ENCODE results near the gene STOML3.

DNA sequence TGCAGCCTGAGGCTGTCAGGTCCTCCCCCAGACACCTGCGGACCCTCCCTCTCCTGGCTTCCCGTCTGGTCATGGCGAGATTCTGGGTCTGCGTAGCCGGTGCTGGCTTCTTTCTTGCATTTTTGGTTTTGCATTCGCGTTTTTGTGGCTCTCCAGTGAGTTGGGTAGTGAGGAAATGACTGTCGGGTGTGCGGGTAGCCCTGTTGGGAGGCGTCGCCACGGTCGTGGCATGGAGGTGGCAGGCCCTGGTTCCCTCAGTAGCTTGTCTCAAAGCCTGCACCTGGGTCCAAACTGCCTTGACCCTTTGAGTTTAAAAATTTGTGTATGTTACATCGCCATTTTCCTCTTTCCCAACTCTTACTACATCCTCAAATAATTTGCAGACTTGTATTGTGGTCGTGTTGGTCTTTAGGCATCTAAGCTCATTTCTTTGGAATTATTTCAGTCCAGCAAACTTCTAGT is 48.0 kb upstream of the STOML3 start:
- TF ChIP-seq, protein P1, sequence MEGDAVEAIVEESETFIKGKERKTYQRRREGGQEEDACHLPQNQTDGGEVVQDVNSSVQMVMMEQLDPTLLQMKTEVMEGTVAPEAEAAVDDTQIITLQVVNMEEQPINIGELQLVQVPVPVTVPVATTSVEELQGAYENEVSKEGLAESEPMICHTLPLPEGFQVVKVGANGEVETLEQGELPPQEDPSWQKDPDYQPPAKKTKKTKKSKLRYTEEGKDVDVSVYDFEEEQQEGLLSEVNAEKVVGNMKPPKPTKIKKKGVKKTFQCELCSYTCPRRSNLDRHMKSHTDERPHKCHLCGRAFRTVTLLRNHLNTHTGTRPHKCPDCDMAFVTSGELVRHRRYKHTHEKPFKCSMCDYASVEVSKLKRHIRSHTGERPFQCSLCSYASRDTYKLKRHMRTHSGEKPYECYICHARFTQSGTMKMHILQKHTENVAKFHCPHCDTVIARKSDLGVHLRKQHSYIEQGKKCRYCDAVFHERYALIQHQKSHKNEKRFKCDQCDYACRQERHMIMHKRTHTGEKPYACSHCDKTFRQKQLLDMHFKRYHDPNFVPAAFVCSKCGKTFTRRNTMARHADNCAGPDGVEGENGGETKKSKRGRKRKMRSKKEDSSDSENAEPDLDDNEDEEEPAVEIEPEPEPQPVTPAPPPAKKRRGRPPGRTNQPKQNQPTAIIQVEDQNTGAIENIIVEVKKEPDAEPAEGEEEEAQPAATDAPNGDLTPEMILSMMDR (IDR thresholded peaks at IDR 0.05) = no peak
- TF ChIP-seq SMC3 (IDR thresholded peaks at IDR 0.05; ENCODE audit: low read depth, low read length) (no peak), FOXM1 (IDR thresholded peaks at IDR 0.05; ENCODE audit: low read depth) (no peak), EP300 (IDR thresholded peaks at IDR 0.05; ENCODE audit: borderline replicate concordance in 1 of 2, low read depth in 1 of 2, low read length in 1 of 2) (no peak), POLR2AphosphoS5 (IDR thresholded peaks at IDR 0.05; ENCODE audit: low read depth, low read length) (no peak), NFIC (IDR thresholded peaks at IDR 0.05; ENCODE audit: borderline replicate concordance) (no peak), RAD21 (IDR thresholded peaks at IDR 0.05; ENCODE audit: low read length) (no peak), ELF1 (IDR thresholded peaks at IDR 0.05) (no peak), TEAD4 (IDR thresholded peaks at IDR 0.05; ENCODE audit: borderline replicate concordance, insufficient read depth) (no peak)
- TF ChIP-seq, protein P2, sequence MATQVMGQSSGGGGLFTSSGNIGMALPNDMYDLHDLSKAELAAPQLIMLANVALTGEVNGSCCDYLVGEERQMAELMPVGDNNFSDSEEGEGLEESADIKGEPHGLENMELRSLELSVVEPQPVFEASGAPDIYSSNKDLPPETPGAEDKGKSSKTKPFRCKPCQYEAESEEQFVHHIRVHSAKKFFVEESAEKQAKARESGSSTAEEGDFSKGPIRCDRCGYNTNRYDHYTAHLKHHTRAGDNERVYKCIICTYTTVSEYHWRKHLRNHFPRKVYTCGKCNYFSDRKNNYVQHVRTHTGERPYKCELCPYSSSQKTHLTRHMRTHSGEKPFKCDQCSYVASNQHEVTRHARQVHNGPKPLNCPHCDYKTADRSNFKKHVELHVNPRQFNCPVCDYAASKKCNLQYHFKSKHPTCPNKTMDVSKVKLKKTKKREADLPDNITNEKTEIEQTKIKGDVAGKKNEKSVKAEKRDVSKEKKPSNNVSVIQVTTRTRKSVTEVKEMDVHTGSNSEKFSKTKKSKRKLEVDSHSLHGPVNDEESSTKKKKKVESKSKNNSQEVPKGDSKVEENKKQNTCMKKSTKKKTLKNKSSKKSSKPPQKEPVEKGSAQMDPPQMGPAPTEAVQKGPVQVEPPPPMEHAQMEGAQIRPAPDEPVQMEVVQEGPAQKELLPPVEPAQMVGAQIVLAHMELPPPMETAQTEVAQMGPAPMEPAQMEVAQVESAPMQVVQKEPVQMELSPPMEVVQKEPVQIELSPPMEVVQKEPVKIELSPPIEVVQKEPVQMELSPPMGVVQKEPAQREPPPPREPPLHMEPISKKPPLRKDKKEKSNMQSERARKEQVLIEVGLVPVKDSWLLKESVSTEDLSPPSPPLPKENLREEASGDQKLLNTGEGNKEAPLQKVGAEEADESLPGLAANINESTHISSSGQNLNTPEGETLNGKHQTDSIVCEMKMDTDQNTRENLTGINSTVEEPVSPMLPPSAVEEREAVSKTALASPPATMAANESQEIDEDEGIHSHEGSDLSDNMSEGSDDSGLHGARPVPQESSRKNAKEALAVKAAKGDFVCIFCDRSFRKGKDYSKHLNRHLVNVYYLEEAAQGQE (IDR thresholded peaks at IDR 0.05; ENCODE audit: low read depth, low read length) = no peak

Data from SK-N-SH (cell line).